ENCODE data around the gene ZNF396.

GRCh38 chr18:35390951-35391700, 14.0 kb upstream of the ZNF396 start:
- TF ChIP-seq CTCF (IDR thresholded peaks at IDR 0.05; ENCODE audit: low read depth, low read length) = no peak
- no peak for TF ChIP-seq EZH2phosphoT487 (IDR thresholded peaks at IDR 0.05; ENCODE audit: low read depth)

Measured in OCI-LY3 (cell line).